Measurements from ENCODE around the gene DEFB118.
"Not testable (repeated sequence)": the region's sequence is repeated elsewhere in the genome, so short reads cannot be mapped to it uniquely, and the experiment has no call there.

DEFB118 gene, protein sequence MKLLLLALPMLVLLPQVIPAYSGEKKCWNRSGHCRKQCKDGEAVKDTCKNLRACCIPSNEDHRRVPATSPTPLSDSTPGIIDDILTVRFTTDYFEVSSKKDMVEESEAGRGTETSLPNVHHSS
- 0 reads per million in 4 experiments for total RNA-seq

DNA sequence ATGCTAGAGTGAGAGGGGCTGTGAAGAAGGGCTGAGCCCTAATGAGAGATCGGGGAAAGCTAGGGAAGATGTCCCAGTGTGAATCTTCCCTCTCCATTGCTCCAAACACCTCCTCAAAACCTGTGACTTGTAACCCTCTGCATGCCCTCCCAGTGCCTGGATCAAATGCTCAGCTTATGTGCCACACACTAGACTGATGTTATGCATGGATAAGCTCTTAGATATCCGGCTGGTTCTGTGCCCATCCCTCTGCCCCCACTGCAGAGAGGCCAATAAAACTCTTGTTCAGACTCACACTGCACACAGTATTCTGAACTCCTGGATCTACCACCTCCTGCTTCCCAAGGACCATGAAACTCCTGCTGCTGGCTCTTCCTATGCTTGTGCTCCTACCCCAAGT is at the start of gene DEFB118:
Gene DEFB118, plus strand, starts transcription at position 301 of the 400 bp plus-strand sequence. Its CDS starts 50 bp downstream, at position 351.
- no peak for DNase-seq

DNA sequence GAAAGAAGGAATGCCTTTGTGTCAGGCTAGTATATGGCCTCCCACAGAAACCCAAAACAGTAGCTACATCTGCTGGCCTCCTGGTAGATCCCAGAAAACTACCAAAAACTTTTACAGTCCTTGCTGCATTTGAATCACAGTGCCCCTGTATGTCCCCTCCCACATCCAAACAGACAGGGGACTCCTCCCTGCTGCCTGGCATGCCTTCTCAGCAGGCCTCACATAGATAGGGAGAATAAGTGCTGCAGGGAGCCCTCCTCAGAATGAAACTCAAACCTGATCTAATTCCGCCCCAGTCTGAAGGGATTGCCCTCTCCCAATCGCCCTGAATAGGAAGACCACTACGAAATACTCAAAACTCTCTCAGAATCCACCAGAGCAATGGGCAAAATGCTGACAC is 45.9 kb upstream of the DEFB118 start:
- no peak for DNase-seq

DNA sequence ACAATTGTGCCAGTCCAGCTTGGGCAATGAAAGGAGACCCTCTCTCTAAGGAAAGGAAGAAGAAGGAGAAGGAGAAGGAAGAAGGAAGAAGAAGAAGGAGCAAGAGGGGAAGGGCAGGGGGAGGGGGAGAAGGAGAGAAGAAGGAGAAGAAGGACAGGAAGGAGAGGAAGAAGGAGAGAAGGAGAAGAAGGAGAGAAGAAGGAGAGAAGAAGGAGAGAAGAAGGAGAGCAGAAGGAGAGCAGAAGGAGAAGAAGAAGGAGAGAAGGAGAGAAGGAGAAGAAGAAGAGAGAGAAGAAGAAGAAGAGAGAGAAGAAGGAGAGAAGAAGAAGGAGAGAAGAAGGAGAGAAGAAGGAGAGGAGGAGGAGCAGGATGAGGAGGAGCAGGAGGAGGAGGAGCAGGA is 37.5 kb upstream of the DEFB118 start:
- no peak for DNase-seq

DNA sequence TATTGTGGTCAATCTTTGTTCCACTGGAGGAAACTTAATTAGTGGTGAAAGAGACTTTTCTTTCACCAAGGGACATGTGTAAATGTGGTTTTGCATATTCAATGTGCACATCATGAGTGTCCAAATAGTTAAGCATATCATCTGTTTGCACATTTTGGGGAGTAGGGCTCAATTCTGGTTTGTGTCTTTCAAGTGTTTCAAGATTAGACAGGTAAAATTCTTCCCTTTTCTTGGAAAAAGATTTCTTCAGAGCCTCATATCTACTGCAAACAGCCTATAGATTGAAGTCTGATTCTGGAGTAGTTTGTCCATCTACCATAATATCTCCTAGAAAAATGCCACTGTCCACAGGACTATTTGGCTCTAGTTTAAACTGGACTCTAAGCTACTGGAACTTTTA is 26.9 kb upstream of the DEFB118 start:
- no peak for DNase-seq

DNA sequence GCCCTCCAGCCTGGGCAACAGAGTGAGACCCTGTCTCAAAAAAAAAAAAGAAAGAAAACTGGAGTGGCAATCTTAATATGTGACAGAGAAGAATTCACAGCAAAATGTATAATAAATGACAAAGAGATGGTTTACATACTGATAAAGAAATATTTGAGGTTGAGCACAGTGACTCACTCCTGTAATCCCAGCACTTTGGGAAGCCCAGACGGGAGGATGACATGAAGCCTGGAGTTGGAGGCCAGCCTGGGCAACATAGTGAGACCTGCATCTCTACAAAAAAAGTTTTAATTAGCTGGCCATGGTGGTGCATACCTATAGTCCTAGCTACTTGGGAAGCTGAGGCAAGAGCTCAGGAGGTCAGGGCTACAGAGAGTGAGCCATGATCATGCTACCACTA is 12.4 kb upstream of the DEFB118 start:
- no peak for DNase-seq

DNA sequence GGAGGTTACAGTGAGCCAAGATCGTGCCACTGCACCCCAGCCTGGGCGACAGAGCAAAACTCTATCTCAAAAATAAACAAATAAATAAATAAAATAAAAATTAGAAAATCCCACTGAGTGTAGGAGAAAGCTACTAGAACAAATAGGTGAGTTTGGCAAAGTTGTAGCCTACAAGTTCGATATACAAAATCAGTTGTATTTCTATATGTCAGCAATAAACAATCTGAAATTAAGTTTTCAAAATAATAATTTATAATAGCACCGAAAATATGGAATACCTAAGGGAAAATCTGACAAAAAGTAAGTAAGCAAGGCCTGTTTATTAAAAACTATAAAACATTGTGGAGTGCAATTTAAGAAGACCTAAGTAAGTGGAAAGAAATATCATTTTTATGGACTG is 5.1 kb upstream of the DEFB118 start:
- DNase-seq: no peak

DNA sequence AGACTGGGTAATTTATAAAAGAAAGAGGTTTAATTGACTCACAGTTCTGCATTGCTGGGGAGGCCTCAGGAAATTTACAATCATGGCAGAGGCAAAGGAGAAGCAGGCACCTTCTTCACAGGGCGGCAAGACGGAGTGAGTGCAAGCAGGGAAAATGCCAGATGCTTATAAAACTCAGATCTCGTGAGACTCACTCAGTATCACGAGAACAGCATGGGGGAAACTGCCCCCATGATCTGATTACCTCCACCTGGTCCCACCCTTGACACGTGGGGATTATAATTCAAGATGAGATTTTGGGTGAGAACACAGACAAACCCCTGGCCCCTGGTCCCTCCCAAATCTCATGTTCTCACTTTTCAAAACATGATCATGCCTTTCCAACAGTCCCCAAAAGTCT is 4.1 kb upstream of the DEFB118 start:
- DNase-seq: not testable (repeated sequence)

DNA sequence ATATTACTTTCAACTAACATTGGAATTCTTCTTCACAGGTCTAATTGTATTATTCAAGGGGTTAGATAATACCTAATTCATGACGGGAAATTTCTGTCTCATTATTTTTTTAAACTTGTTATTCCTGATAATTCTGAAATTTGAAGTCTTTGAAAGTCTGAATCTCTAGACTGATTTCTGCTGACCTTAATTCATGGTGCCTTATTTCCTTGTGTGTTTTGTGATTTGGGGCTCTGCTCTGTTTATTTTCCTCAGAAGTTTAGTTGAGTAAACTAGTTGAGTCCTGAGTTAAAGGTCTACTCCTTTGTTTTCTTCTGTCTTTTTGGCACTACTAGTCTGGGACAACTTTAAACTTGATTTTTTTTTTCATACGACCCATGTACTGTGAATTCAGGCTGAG is 5.9 kb downstream of the DEFB118 start:
- no peak for DNase-seq

DNA sequence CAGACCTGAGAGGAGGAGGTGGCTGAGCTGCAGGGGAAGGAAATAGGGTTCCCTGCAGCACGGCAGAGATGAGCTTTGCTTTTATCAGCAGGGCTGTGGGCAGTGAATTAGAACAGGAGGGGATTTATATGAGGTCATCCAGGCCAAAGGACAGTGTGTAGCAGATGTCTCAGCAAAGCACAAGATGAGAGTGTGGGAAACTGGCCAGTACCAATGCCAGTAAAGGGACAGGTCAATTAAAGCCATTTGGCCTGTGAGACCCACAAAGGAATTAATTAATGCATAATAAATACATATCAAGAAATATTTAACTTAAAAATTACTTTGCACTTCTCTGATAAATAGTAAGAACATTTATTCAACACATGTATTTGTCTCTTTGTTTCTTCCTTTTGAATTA is 22.1 kb downstream of the DEFB118 start, which contains the start of gene DEFB119:
Gene DEFB119, minus strand, starts transcription at position 101 of the 400 bp plus-strand sequence. CDS start 107 bp downstream, outside the sequence.
- no peak for DNase-seq

DNA sequence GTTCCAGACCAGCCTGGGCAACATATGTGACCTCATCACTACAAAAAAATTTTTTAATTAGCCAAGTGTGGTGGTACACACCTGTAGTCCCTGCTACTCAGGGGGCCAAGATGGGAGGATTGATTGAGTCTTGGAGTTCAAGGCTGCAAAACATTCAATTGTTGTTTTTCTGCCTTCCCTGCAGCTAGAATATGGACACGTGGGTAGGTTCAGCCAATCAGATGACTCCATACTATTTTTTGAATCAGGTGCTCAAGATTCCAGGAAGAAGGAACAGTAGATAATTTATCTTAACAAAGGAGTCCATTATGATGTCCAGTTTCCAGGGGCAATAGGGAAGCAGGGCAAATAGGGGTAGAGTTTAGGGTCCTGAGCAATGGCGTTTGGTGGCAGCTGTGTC is 24.4 kb downstream of the DEFB118 start:
- DNase-seq: no peak

DNA sequence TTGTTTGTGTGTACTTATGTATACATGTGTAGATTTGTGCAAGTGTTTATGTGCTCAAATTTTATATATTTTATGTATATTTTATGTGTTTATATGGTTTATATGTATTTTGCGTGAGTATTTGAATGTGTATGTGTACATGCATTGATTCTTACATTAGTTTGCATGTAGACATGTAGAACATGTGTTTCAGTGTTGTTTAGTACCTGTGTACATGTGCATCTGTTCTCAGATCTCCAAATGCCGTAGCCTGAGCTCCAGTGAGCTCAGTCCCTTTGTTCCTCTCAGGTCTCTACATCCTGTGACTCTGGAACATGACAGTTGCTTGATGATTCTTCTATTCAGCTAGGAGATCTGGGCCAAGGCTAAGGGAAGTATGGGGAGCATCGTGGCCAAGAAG is 26.5 kb downstream of the DEFB118 start:
- DNase-seq: no peak

DNA sequence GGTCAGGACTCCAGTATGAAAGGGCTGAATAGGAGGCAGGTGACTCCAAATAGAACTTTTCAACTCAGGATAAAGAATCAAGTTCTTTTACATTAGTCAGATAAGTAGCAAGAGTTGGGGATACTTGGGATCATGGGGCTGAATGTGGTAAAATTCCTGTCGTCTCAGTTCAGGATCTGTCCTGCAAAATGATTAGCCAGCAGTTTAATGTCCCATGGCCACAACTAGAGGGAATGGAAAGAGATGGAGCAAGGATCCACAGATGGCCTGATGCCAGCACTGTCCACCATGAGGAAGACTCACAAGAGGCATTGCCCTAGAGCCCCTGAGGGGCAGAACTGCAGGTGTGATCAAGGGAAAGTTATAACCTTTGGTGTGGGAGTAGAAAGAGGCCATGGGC is 35.5 kb downstream of the DEFB118 start:
- no peak for DNase-seq

DNA sequence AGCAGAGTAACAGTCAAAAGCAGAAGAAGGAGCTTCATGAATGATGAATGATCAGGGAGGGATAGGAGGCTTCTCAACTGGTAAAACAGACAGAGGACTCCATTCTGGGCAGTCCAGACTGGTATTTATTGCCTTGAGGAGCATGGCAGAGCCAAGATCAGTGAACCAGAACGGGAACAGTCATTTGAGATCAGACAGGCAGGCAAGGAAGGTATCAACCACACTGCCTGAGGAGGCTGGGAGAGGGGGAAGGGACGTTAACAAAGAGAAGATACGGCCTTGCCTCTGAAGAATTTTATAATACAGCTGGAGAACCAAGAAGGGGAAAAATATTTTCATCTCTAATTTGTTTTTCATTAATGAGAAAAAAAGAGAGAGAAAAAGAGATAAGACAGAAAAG is 37.7 kb downstream of the DEFB118 start, which contains the start of gene DEFB121:
Gene DEFB121, minus strand, starts transcription at position 101 of the 400 bp plus-strand sequence. Its CDS starts 63 bp downstream, at position 38.
- DNase-seq: no peak

DNA sequence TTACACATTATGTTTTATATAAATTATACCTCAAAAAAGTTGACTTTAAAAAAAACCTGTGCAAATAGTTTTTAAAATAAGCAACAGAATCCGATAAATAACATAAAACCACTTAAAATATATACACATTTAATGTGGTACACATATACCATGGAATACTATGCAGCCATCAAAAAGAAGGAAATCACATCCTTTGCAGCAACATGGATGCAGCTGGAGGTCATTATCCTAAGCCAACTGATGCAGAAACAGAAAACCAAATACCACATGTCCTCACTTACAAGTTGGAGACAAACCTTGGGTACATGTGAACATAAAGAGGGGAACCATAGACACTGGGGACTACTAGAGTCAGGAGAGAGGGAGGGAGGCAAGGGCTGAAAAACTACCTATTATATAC is 41.6 kb downstream of the DEFB118 start:
- no peak for DNase-seq

DNA sequence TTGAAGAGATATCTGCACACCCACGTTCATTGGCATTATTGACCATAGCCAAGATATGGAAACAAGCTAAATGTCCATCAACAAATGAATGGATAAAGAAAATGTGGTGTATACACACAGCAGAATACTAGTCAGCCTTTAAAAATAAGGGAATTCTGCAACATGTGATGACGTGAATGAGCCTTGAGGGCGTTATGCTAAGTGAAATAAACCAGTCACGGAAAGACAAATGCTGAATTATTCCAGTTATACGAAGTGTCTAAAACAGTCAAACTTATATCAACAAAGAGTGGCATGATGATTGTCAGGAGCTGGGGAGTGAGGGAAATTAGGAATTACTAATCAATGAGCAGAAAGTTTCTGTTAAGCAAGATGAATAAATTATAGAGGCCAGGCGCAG is 46.0 kb downstream of the DEFB118 start:
- no peak for DNase-seq

DNA sequence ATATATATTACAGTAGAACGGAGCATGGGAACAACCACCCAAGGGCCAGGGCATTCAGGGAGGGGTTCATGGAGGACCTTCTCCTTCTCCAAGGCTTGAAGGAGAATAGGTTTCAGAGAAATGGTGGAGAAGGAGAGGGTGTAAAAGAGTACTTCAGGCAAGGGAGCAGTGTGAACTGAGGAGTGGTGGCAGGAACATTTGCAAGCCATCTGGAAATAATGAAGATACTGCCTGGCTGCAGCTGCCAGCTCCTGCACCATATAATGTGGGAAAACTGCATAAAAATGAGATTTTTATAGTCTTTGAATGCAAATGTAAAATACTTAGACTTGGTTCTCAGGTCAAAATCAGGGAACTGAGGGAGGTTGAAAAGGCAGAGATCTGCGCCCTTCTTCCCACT is 47.3 kb downstream of the DEFB118 start:
- no peak for DNase-seq

DNA sequence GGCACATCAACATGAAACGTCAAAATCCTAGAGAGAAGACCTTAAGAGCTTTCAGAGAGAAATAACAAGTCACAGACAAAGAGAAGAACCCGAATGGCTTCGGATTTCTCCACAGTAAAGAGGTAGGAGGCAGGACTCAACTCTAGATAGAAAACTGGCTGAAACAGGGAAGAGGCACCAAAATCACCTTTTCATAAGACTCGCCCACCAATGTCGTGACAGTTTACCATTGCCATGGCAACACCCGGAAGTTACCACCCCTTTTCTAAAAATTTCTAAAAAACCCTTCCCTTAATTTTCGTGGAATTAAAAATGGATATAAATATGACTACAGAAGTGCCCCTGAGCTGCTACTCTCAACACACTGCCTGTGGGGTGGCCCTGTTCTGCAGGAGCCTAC is 49.9 kb downstream of the DEFB118 start:
- DNase-seq: no peak

Data from effector CD8-positive, alpha-beta T cell (primary cell).